ENCODE results near the gene SLC5A5. TPM values are rescaled to one million over a fixed set of nuclear protein-coding genes. Genes with fewer than 3 reads are reported as not detected.

SLC5A5 gene
- total and polyA plus RNA-seq, 2 of the 4 experiments (the other 2 are of a cell fraction), result not detected

- no peak overlapping the region for H3K56ac ChIP-seq (ENCODE audit: extremely low read depth, insufficient read depth, low read length)
- POLR2A ChIA-PET (ENCODE audit: unreplicated experiment), result no interaction called here
- no peaks in the 10 kb centered on the region for H3K36me3 ChIP-seq (ENCODE audit: control insufficient read depth, insufficient read depth, low read length)
- in situ Hi-C loops (cut with MboI; ENCODE audit: low sequenced_read_pairs) (no loop called here), intact Hi-C loops (cut with micrococcal nuclease) (no loop called here), dilution Hi-C loops (cut with HindIII; ENCODE audit: low sequenced_read_pairs, unreplicated experiment) (no loop called here)
- H4K91ac ChIP-seq (ENCODE audit: insufficient read depth, low read depth, low read length), result no peak overlapping the region
- no peaks in the 10 kb centered on the region for H3K9me1 ChIP-seq (ENCODE audit: insufficient read depth, low read length)
- CTCF ChIA-PET, result interaction anchor here (1.2 kb wide), 1 partner anchor 22 kb away, joined by 3 read pairs; the partner anchor contains the start of gene CCDC124
- H3K27me3 ChIP-seq (ENCODE audit: control insufficient read depth, insufficient read depth, low read length), result peaks cover 4% of the 10 kb centered on the region; the same call in 1 of the 2 replicates
- H3K4me3 ChIP-seq (ENCODE audit: insufficient read depth, low read depth, low read length), result no peak overlapping the region
- H4K20me1 ChIP-seq (ENCODE audit: insufficient read depth, low read length), result no peaks in the 10 kb centered on the region
- H2BK120ac ChIP-seq (ENCODE audit: low read depth, low read length), result no peak overlapping the region
- no peak overlapping the region for H3K14ac ChIP-seq (replicated peaks; ENCODE audit: low read depth, low read length)
- ATAC-seq (ENCODE audit: low read depth) (no peak), DNase-seq (no peak)
- no peak overlapping the region for H2AFZ ChIP-seq (replicated peaks; ENCODE audit: low read length, poor library complexity)
- H2AK9ac ChIP-seq (replicated peaks; ENCODE audit: low read depth, low read length, poor library complexity), result no peak overlapping the region
- H3K27ac ChIP-seq (ENCODE audit: insufficient read depth, low read length), result no peak overlapping the region
- no CpG with 5 or more reads among the region's 11 CpGs for WGBS, 2 experiments (ENCODE audit: extremely low coverage in 2 of 2, insufficient read length in 1 of 2)
- H3K4me1 ChIP-seq (ENCODE audit: control insufficient read depth, insufficient read depth, low read length), result no peaks in the 10 kb centered on the region
- no peak overlapping the region for H3K4ac ChIP-seq (ENCODE audit: low read depth, low read length)
- BruUV-seq (replicated peaks), result no TSS peak
- peaks cover 7% of the 10 kb centered on the region for H3K9me3 ChIP-seq (ENCODE audit: control insufficient read depth, insufficient read depth, low read length)
- H3K23ac ChIP-seq (ENCODE audit: low read depth, low read length), result no peak overlapping the region
- no peak overlapping the region for H2AK5ac ChIP-seq (ENCODE audit: low read depth, low read length)
- no peak overlapping the region for H4K5ac ChIP-seq (ENCODE audit: low read depth, low read length)
- H2BK20ac ChIP-seq (ENCODE audit: low read depth, low read length), result no peak overlapping the region
- H2BK15ac ChIP-seq (ENCODE audit: low read depth, low read length), result no peak overlapping the region
- no peak overlapping the region for H2BK5ac ChIP-seq (ENCODE audit: low read depth, low read length, poor library complexity, severe bottlenecking)
- TF ChIP-seq FOS (IDR thresholded peaks at IDR 0.05; ENCODE audit: low read depth, low read length), result no peak
- no peak for TF ChIP-seq USF2 (IDR thresholded peaks at IDR 0.05; ENCODE audit: low read depth, low read length)
- no peak for TF ChIP-seq CEBPB (IDR thresholded peaks at IDR 0.05; ENCODE audit: low read depth, low read length)
- TF ChIP-seq MAZ (IDR thresholded peaks at IDR 0.05; ENCODE audit: borderline replicate concordance, low read depth, low read length), result no peak
- no peak for TF ChIP-seq BHLHE40 (IDR thresholded peaks at IDR 0.05; ENCODE audit: low read depth, low read length)
- TF ChIP-seq MXI1 (IDR thresholded peaks at IDR 0.05; ENCODE audit: borderline replicate concordance, low read depth, low read length), result no peak
- TF ChIP-seq RAD21 (IDR thresholded peaks at IDR 0.05; ENCODE audit: low read length), result no peak
- TF ChIP-seq CTCF (conservative IDR thresholded peaks at IDR 0.05; ENCODE audit: low read depth, low read length), result no peak
- no peak for TF ChIP-seq CHD1 (IDR thresholded peaks at IDR 0.05; ENCODE audit: low read depth, low read length)
- no peak for TF ChIP-seq MAFK (IDR thresholded peaks at IDR 0.05; ENCODE audit: low read depth, low read length)
- TF ChIP-seq POLR2A (IDR thresholded peaks at IDR 0.05; ENCODE audit: low read depth, low read length), result no peak
- no peak for TF ChIP-seq RCOR1 (IDR thresholded peaks at IDR 0.05; ENCODE audit: insufficient replicate concordance, low read length)
- TF ChIP-seq NFE2L2 (IDR thresholded peaks at IDR 0.05; ENCODE audit: low read depth, low read length), result no peak
- no peak for TF ChIP-seq SMC3 (IDR thresholded peaks at IDR 0.05; ENCODE audit: low read depth, low read length)
- TF ChIP-seq RFX5 (IDR thresholded peaks at IDR 0.05; ENCODE audit: low read depth, low read length), result no peak
- TF ChIP-seq, protein P1, sequence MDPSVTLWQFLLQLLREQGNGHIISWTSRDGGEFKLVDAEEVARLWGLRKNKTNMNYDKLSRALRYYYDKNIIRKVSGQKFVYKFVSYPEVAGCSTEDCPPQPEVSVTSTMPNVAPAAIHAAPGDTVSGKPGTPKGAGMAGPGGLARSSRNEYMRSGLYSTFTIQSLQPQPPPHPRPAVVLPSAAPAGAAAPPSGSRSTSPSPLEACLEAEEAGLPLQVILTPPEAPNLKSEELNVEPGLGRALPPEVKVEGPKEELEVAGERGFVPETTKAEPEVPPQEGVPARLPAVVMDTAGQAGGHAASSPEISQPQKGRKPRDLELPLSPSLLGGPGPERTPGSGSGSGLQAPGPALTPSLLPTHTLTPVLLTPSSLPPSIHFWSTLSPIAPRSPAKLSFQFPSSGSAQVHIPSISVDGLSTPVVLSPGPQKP (IDR thresholded peaks at IDR 0.05; ENCODE audit: borderline replicate concordance, low read depth, low read length), result no peak
- H3K4me2 ChIP-seq (ENCODE audit: low read depth, low read length), result no peak overlapping the region
- no peak overlapping the region for H4K8ac ChIP-seq (ENCODE audit: low read depth in 2 of 2, low read length in 2 of 2)
- H3K79me1 ChIP-seq (ENCODE audit: low read depth in 1 of 2, low read length in 2 of 2), result no peaks in the 10 kb centered on the region
- H3K9ac ChIP-seq (ENCODE audit: low read depth, low read length), result no peak overlapping the region
- no peak overlapping the region for H3K18ac ChIP-seq (ENCODE audit: low read depth, low read length)
These were observed 39.1 kb downstream of the SLC5A5 start for GRCh38 chr19:17910791-17911360.
